K562 (cell line): ENCODE measurements around the gene ACTL10. TPM values are rescaled to one million over a fixed set of nuclear protein-coding genes. Genes with fewer than 3 reads are reported as not detected.

Source experiments
- CREB1 ChIP-seq, 2 experiments: sonication (generic) in 1 of 2; formaldehyde crosslinking in 1 of 2; IDR thresholded peaks; 2 replicates each; pipeline versions ENCODE4 v1.6.1 to v1.8.0; 2012 to 2022; ENCODE audit warnings: inconsistent platforms in 1 of 2, mild to moderate bottlenecking in 1 of 2, missing genetic modification reagents in 1 of 2, moderate library complexity in 1 of 2
- CREM ChIP-seq: IDR thresholded peaks from 2 replicates; pipeline ENCODE4 v1.6.1; 2014; ENCODE audit warnings: antibody characterized with exemption, low read depth
- HDGF ChIP-seq: fragments of 450-650 bp; IDR thresholded peaks from 2 replicates; pipeline ENCODE4 v1.6.1; 2016
- MTA1 ChIP-seq: fragments of 450-650 bp; IDR thresholded peaks from 2 replicates; pipeline ENCODE4 v1.6.1; 2017; ENCODE audit warnings: borderline replicate concordance
- NCOA4 ChIP-seq: fragments of 450-650 bp; IDR thresholded peaks from 2 replicates; pipeline ENCODE4 v1.6.1; 2018; ENCODE audit warnings: mild to moderate bottlenecking; ENCODE audit not compliant: partially characterized antibody
- PHB2 ChIP-seq: fragments of 450-650 bp; IDR thresholded peaks from 2 replicates; pipeline ENCODE4 v1.6.1; 2017; ENCODE audit warnings: low read depth
- POLR2B ChIP-seq: fragments of 450-650 bp; IDR thresholded peaks from 2 replicates; pipeline ENCODE4 v1.6.1; 2018; ENCODE audit warnings: low read depth; ENCODE audit not compliant: partially characterized antibody
- POLR3A ChIP-seq: IDR thresholded peaks from 2 replicates; pipeline ENCODE4 v1.6.1; 2011; ENCODE audit warnings: borderline replicate concordance, mild to moderate bottlenecking, moderate library complexity; ENCODE audit not compliant: insufficient read length, insufficient read depth; ENCODE audit errors: extremely low read depth
- RBM15 ChIP-seq: fragments of 200-400 bp; formaldehyde crosslinking; IDR thresholded peaks from 2 replicates; pipeline ENCODE4 v1.6.1; 2018; ENCODE audit warnings: mild to moderate bottlenecking, low read length, moderate library complexity; ENCODE audit not compliant: insufficient read depth
- SMAD4 ChIP-seq: fragments of 250-450 bp; sonication (Bioruptor Pico); conservative IDR thresholded peaks from 2 replicates; pipeline ENCODE4 v1.8.0; 2021; ENCODE audit warnings: inconsistent platforms, mild to moderate bottlenecking, moderate library complexity
- ZKSCAN1 ChIP-seq: fragments of 150-350 bp; IDR thresholded peaks from 2 replicates; pipeline ENCODE4 v1.6.1; 2016; ENCODE audit warnings: low read depth, low read length
- ZNF140 ChIP-seq: fragments of 250-450 bp; sonication (Bioruptor Pico); IDR thresholded peaks from 2 replicates; pipeline ENCODE4 v1.8.0; 2021; ENCODE audit warnings: moderate library complexity, mild to moderate bottlenecking, inconsistent platforms
- ZNF3 ChIP-seq: fragments of 250-450 bp; sonication (Bioruptor Pico); IDR thresholded peaks from 2 replicates; pipeline ENCODE4 v1.5.0; 2021; ENCODE audit warnings: mild to moderate bottlenecking, moderate library complexity
- polyA plus RNA-seq, 8 experiments: library from polyadenylated mRNA; depleted of rRNA in 4 of 8; stranded (reverse) in 5 of 8; unstranded in 3 of 8; fragments of >200 nt; fragmentation: Nextera tagmentation in 2 of 8; fragmentation: Illumina TruSeq in 1 of 8; extraction: Ambion mirVana in 2 of 8; extraction: Trizol in 1 of 8; gene quantifications; 2 replicates each; pipeline versions ENCODE4 v1.2.1 to v1.2.3, GENCODE V29; 2011 to 2014; ENCODE audit warnings: inconsistent platforms in 1 of 8, missing spikeins in 1 of 8
- total RNA-seq, 7 experiments: library from RNA; depleted of rRNA in 6 of 7; stranded (reverse); fragments of >200 nt in 6 of 7; fragmentation: Illumina TruSeq in 2 of 7; extraction: Trizol in 2 of 7; gene quantifications; 2 replicates each; pipeline versions ENCODE4 v1.2.1 to v1.2.3, GENCODE V29; 2011 to 2021; ENCODE audit warnings: low replicate concordance in 1 of 7
- TF ChIP-seq, protein P1 (sequence below): fragments of 450-650 bp; IDR thresholded peaks from 2 replicates; pipeline ENCODE4 v1.7.1; 2018; ENCODE audit warnings: mild to moderate bottlenecking, low read depth; ENCODE audit not compliant: partially characterized antibody
- TF ChIP-seq, protein P2 (sequence below): fragments of 450-650 bp; formaldehyde crosslinking; IDR thresholded peaks from 2 replicates; pipeline ENCODE4 v1.4.0; 2022; ENCODE audit warnings: missing genetic modification characterization
- TF ChIP-seq, protein P3 (sequence below): fragments of 200-800 bp; sonication (Bioruptor generic); IDR thresholded peaks from 2 replicates; pipeline ENCODE4 v1.6.1; 2017; ENCODE audit warnings: missing genetic modification characterization, missing compliant biosample characterization
- TF ChIP-seq, protein P4 (sequence below): fragments of 450-650 bp; IDR thresholded peaks from 2 replicates; pipeline ENCODE4 v1.6.1; 2016
- TF ChIP-seq, protein P5 (sequence below): sonication (generic); formaldehyde crosslinking; IDR thresholded peaks from 2 replicates; pipeline ENCODE4 v1.5.0; 2020; ENCODE audit warnings: missing genetic modification reagents
- TF ChIP-seq, protein P6 (sequence below): fragments of 450-650 bp; IDR thresholded peaks from 2 replicates; pipeline ENCODE4 v1.6.1; 2016; ENCODE audit warnings: antibody characterized with exemption

Gene ACTL10
- total and polyA plus RNA-seq, 9 of the 15 experiments (the other 6 are each of a cell fraction or from before 2014, with no cell fraction given), result 0.07 to 0.14 TPM; not detected in 7

DNA sequence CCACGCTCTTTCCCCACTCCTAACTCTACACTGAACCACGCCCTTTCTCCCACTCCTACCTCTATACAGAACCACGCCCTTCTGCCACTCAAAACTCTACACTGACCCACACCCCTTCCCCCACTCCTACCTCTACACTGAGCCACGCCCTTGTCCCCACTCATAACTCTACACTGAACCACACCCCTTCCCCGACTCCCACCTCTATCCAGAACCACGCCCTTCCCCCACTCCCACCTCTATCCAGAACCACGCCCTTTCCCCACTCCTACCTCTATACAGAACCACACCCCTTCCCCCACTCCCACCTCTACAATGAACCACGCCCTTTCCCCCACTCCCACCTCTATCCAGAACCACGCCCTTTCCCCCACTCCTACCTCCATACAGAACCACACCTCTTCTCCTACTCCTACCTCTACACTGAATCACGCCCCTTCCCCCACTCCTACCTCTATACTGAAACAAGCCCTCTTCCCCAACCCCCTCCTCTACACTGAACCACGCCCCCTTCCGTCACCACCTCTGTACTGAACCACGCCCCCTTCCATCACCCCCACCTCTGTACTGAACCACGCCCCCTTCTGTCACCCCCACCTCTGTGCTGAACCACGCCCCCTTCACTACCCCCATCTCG is 43.3 kb downstream of the ACTL10 start (continued):
- TF ChIP-seq SMAD4 (CRISPR knock-in tag) (no peak), RBM15 (no peak), CREM (peak; percentile 12; the same call in 1 of the 2 replicates), ZNF3 (no peak), MTA1 (peak; percentile 80), POLR2B (peak; percentile 43), ZNF140 (CRISPR knock-in tag) (no peak), CREB1 (IDR thresholded peaks at IDR 0.05) (no peak), CREB1 (CRISPR knock-in tag; IDR thresholded peaks at IDR 0.05) (peak; percentile 19; the same call in 1 of the 2 replicates), HDGF (0 out of 2 replicates have a peak, but pooled peaks have one; percentile 78), NCOA4 (peak; percentile 6), ZKSCAN1 (no peak), POLR3A (no peak), PHB2 (no peak)
- TF ChIP-seq, protein P1, sequence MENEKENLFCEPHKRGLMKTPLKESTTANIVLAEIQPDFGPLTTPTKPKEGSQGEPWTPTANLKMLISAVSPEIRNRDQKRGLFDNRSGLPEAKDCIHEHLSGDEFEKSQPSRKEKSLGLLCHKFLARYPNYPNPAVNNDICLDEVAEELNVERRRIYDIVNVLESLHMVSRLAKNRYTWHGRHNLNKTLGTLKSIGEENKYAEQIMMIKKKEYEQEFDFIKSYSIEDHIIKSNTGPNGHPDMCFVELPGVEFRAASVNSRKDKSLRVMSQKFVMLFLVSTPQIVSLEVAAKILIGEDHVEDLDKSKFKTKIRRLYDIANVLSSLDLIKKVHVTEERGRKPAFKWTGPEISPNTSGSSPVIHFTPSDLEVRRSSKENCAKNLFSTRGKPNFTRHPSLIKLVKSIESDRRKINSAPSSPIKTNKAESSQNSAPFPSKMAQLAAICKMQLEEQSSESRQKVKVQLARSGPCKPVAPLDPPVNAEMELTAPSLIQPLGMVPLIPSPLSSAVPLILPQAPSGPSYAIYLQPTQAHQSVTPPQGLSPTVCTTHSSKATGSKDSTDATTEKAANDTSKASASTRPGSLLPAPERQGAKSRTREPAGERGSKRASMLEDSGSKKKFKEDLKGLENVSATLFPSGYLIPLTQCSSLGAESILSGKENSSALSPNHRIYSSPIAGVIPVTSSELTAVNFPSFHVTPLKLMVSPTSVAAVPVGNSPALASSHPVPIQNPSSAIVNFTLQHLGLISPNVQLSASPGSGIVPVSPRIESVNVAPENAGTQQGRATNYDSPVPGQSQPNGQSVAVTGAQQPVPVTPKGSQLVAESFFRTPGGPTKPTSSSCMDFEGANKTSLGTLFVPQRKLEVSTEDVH, result peak; percentile 37
- TF ChIP-seq, protein P2, sequence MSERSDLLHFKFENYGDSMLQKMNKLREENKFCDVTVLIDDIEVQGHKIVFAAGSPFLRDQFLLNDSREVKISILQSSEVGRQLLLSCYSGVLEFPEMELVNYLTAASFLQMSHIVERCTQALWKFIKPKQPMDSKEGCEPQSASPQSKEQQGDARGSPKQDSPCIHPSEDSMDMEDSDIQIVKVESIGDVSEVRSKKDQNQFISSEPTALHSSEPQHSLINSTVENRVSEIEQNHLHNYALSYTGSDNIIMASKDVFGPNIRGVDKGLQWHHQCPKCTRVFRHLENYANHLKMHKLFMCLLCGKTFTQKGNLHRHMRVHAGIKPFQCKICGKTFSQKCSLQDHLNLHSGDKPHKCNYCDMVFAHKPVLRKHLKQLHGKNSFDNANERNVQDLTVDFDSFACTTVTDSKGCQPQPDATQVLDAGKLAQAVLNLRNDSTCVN (CRISPR knock-in tag), result 0 out of 2 replicates have a peak, but pooled peaks have one; percentile 12
- TF ChIP-seq, protein P3, sequence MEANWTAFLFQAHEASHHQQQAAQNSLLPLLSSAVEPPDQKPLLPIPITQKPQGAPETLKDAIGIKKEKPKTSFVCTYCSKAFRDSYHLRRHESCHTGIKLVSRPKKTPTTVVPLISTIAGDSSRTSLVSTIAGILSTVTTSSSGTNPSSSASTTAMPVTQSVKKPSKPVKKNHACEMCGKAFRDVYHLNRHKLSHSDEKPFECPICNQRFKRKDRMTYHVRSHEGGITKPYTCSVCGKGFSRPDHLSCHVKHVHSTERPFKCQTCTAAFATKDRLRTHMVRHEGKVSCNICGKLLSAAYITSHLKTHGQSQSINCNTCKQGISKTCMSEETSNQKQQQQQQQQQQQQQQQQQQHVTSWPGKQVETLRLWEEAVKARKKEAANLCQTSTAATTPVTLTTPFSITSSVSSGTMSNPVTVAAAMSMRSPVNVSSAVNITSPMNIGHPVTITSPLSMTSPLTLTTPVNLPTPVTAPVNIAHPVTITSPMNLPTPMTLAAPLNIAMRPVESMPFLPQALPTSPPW (CRISPR knock-in tag), result peak; percentile 43
- TF ChIP-seq, protein P4, sequence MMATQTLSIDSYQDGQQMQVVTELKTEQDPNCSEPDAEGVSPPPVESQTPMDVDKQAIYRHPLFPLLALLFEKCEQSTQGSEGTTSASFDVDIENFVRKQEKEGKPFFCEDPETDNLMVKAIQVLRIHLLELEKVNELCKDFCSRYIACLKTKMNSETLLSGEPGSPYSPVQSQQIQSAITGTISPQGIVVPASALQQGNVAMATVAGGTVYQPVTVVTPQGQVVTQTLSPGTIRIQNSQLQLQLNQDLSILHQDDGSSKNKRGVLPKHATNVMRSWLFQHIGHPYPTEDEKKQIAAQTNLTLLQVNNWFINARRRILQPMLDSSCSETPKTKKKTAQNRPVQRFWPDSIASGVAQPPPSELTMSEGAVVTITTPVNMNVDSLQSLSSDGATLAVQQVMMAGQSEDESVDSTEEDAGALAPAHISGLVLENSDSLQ, result peak; percentile 96
- TF ChIP-seq, protein P5, sequence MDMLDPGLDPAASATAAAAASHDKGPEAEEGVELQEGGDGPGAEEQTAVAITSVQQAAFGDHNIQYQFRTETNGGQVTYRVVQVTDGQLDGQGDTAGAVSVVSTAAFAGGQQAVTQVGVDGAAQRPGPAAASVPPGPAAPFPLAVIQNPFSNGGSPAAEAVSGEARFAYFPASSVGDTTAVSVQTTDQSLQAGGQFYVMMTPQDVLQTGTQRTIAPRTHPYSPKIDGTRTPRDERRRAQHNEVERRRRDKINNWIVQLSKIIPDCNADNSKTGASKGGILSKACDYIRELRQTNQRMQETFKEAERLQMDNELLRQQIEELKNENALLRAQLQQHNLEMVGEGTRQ (CRISPR knock-in tag), result no peak
- TF ChIP-seq, protein P6, sequence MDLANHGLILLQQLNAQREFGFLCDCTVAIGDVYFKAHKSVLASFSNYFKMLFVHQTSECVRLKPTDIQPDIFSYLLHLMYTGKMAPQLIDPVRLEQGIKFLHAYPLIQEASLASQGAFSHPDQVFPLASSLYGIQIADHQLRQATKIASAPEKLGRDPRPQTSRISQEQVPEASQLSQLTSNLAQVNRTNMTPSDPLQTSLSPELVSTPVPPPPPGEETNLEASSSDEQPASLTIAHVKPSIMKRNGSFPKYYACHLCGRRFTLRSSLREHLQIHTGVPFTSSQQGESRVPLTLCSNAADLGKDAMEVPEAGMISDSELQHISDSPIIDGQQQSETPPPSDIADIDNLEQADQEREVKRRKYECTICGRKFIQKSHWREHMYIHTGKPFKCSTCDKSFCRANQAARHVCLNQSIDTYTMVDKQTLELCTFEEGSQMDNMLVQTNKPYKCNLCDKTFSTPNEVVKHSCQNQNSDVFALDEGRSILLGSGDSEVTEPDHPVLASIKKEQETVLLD, result peak; percentile 76
